Gastrocnemius medialis (tissue), 4 donors: ENCODE data around the gene SORCS1. TPM values are rescaled to one million over a fixed set of nuclear protein-coding genes. Genes with fewer than 3 reads are reported as not detected.

ENCODE experiments used
- ATAC-seq, 2 donors: fragments of 150-250 bp; one replicate each; pipeline ENCODE4 v1.9.1; 2016
- DNase-seq, 2 donors: peaks; one replicate each; pipeline ENCODE4 v3.0.0-alpha.2; 2019
- H3K27ac ChIP-seq, 4 donors: fragments of 200-600 bp; sonication (generic); 1 replicate in 1 of 4; 2 replicates in 3 of 4; pipeline ENCODE4 v1.5.1; 2016 to 2018; ENCODE audit warnings: mild to moderate bottlenecking in 2 of 4, moderate library complexity in 1 of 4
- H3K27me3 ChIP-seq, 3 donors: fragments of 200-600 bp; sonication (generic) in 2 of 3; 1 replicate in 1 of 3; 2 replicates in 2 of 3; pipeline versions ENCODE4 v1.5.1 to v1.6.0; 2016 to 2019; ENCODE audit warnings: mild to moderate bottlenecking in 1 of 3, moderate library complexity in 1 of 3
- H3K36me3 ChIP-seq, 2 donors: fragments of 200-600 bp; sonication (generic) in 1 of 2; one replicate each; pipeline ENCODE4 v1.5.1; 2017 to 2018
- H3K4me1 ChIP-seq, 2 donors: fragments of 200-600 bp; sonication (generic) in 1 of 2; one replicate each; pipeline ENCODE4 v1.5.1; 2016 to 2017; ENCODE audit warnings: mild to moderate bottlenecking in 2 of 2
- H3K4me3 ChIP-seq, 4 donors: fragments of 200-600 bp; sonication (generic) in 3 of 4; 1 replicate in 1 of 4; 2 replicates in 3 of 4; pipeline ENCODE4 v1.5.1; 2016 to 2019; ENCODE audit warnings: mild to moderate bottlenecking in 2 of 4
- H3K9me3 ChIP-seq, 3 donors: fragments of 200-600 bp; sonication (generic) in 2 of 3; 1 replicate in 1 of 3; 2 replicates in 2 of 3; pipeline ENCODE4 v1.5.1; 2016 to 2019
- CTCF ChIP-seq, 5 experiments: fragments of 450-650 bp in 3 of 5; fragments of 200-600 bp in 2 of 5; sonication (generic) in 2 of 5; IDR thresholded peaks in 4 of 5; conservative IDR thresholded peaks in 1 of 5; 1 replicate in 4 of 5; 2 replicates in 1 of 5; pipeline ENCODE4 v1.5.1; 2016 to 2019; ENCODE audit warnings: antibody characterized with exemption in 5 of 5, mild to moderate bottlenecking in 3 of 5, moderate library complexity in 3 of 5
- POLR2A ChIP-seq, 2 donors: fragments of 450-650 bp; IDR thresholded peaks; one replicate each; pipeline ENCODE4 v1.6.1; 2017; ENCODE audit warnings: antibody characterized with exemption in 2 of 2, mild to moderate bottlenecking in 2 of 2, moderate library complexity in 2 of 2
- in situ Hi-C, 4 donors: fragments of 200-750 bp; cut with MboI; loops; one replicate each; pipeline versions ENCODE4 v1.15.0 to v1.8.0; 2017; ENCODE audit warnings: low sequenced_read_pairs in 4 of 4
- intact Hi-C: fragments of 100-400 bp; cut with DNase I; formaldehyde crosslinking; loops from one replicate; pipeline ENCODE4 v1.15.1; 2023; ENCODE audit warnings: low total_unique reads
- total RNA-seq, 4 donors: library from RNA; depleted of rRNA; stranded (reverse); fragments of >200 nt; gene quantifications; one replicate each; pipeline versions ENCODE4 v1.1.0 to v1.2.3, GENCODE V29; 2016

The SORCS1 gene
- total RNA-seq, 4 donors from 2014 or later, result 0.02 to 0.36 (median 0.24) TPM; not detected in 1

DNA sequence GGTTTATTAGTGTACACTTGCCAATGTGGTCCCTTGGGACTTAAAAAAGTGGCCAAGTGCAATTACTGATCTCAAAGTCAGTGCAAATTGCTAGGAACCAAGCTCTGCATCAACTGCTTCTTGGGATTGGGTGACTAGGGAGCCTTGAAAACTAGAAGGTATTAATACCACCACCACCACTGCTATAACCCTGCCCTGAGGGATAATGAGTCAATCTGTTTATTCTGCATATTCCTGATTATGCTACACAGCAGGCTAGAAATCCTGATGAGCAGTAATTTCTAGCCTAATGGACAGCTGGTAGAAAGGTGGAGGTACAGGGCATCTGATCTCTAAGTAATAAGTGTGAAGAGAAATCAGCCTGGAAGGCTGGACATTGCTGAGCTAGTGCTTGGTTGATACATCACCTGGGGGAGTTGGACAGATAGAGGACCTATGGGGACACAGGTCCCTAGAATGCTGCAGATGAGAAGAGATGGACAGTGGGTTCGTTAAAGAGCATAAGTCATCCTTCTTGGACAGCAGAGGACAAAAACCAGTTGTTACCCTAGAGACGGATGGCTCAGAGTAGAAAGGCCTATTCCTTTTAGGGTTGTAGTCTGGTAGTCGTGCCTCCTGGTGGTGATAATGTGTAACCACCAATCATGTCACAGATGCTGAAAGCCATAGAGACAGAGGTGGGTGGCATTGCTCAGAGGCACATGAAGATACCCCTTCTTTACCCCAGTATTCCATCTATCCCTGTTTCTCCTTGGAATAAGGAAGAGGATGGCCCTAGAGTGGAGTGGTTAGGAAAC, 554.8 kb downstream of the SORCS1 start:
- in situ Hi-C loops (no loop called here), intact Hi-C loops (no loop called here)
- no peaks in the 10 kb centered on the region for H3K9me3 ChIP-seq
- H3K27me3 ChIP-seq, result no peaks in the 10 kb centered on the region
- H3K36me3 ChIP-seq, result no peaks in the 10 kb centered on the region
- no peak overlapping the region for H3K4me3 ChIP-seq
- no peak for TF ChIP-seq POLR2A (IDR thresholded peaks at IDR 0.05)
- no peak for TF ChIP-seq CTCF (IDR thresholded peaks at IDR 0.05 in 4 of 5, conservative IDR thresholded peaks at IDR 0.05 in 1 of 5)
- no peaks in the 10 kb centered on the region for H3K4me1 ChIP-seq
- H3K27ac ChIP-seq, result no peak overlapping the region
- DNase-seq, result no peak
- no peak for ATAC-seq

GRCh38 chr10:106608066-106608465, 556.4 kb downstream of the SORCS1 start:
- H3K36me3 ChIP-seq, result no peaks in the 10 kb centered on the region
- no peaks in the 10 kb centered on the region for H3K9me3 ChIP-seq
- no peaks in the 10 kb centered on the region for H3K4me1 ChIP-seq
- no peak overlapping the region for H3K27ac ChIP-seq
- intact Hi-C loops, result no loop called here
- no peaks in the 10 kb centered on the region for H3K27me3 ChIP-seq
- TF ChIP-seq CTCF (IDR thresholded peaks at IDR 0.05 in 4 of 5, conservative IDR thresholded peaks at IDR 0.05 in 1 of 5) (no peak), POLR2A (IDR thresholded peaks at IDR 0.05) (no peak)
- in situ Hi-C loops, result no loop called here
- DNase-seq (no peak), ATAC-seq (no peak)
- H3K4me3 ChIP-seq, result no peak overlapping the region

GRCh38 chr10:106595281-106595680, 569.2 kb downstream of the SORCS1 start:
- Histone ChIP-seq H3K9me3 (no peaks in the 10 kb centered on the region), H3K27ac (no peak overlapping the region), H3K27me3 (no peaks in the 10 kb centered on the region), H3K36me3 (no peaks in the 10 kb centered on the region), H3K4me1 (no peaks in the 10 kb centered on the region), H3K4me3 (no peak overlapping the region)
- no peak for TF ChIP-seq POLR2A (IDR thresholded peaks at IDR 0.05)
- no peak for TF ChIP-seq CTCF (IDR thresholded peaks at IDR 0.05 in 4 of 5, conservative IDR thresholded peaks at IDR 0.05 in 1 of 5)
- DNase-seq (no peak), ATAC-seq (no peak)
- in situ Hi-C loops, result no loop called here
- intact Hi-C loops, result no loop called here

DNA sequence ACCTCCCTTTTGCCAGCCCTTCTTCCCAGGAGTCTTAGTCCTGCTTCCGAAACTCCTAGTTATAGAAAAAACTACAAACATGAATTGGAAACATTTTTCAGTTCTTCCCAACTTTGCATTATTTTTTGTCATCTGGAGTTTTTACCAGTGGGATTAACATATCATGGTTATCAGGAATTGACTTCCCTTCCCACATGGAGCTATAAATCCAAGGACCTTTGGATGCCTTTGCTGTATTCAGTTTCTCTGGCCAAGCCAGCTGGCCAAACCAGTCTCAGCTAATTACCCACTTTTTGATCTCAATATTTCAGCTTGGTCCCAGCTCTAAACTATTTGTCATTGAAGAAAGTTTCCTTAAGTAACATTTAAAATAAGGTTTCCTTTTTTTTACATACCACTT, 570.6 kb downstream of the SORCS1 start:
- no peak overlapping the region for H3K27ac ChIP-seq
- no peak for TF ChIP-seq CTCF (IDR thresholded peaks at IDR 0.05 in 4 of 5, conservative IDR thresholded peaks at IDR 0.05 in 1 of 5)
- no peak for TF ChIP-seq POLR2A (IDR thresholded peaks at IDR 0.05)
- H3K36me3 ChIP-seq, result no peaks in the 10 kb centered on the region
- no peaks in the 10 kb centered on the region for H3K27me3 ChIP-seq
- no peak for DNase-seq
- no peaks in the 10 kb centered on the region for H3K4me1 ChIP-seq
- ATAC-seq, result no peak
- in situ Hi-C loops (no loop called here), intact Hi-C loops (no loop called here)
- H3K9me3 ChIP-seq, result no peaks in the 10 kb centered on the region
- H3K4me3 ChIP-seq, result no peak overlapping the region

DNA sequence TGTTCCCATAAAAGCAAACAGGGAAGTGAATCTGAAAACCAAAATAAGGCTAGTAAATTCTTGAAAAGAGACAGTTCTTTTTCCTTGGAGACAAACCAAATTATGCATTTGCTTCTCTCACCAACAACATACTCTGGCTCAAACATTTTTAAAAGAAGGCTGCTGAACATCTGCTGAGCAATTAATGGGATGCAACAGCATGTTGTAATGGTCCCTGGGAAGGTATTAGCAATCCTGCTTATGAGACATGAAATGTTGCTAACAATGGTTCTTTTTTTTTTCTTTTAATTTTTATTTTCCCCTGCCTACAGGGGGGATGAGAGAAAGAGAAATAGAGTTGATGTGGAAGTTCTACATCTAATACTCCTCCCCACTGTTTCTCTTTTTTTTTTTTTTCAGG, 572.1 kb downstream of the SORCS1 start:
- in situ Hi-C loops (no loop called here), intact Hi-C loops (no loop called here)
- Histone ChIP-seq H3K36me3 (no peaks in the 10 kb centered on the region), H3K4me3 (no peak overlapping the region), H3K27ac (no peak overlapping the region), H3K27me3 (no peaks in the 10 kb centered on the region), H3K4me1 (no peaks in the 10 kb centered on the region), H3K9me3 (no peaks in the 10 kb centered on the region)
- no peak for TF ChIP-seq CTCF (IDR thresholded peaks at IDR 0.05 in 4 of 5, conservative IDR thresholded peaks at IDR 0.05 in 1 of 5)
- no peak for TF ChIP-seq POLR2A (IDR thresholded peaks at IDR 0.05)
- DNase-seq (no peak), ATAC-seq (no peak)
